Measurements from ENCODE around the gene GHDC. TPM values are rescaled to one million over a fixed set of nuclear protein-coding genes. Genes with fewer than 3 reads are reported as not detected.

GHDC gene
- total RNA-seq, 1 donor from 2014 or later: 69.0 TPM

- DNase-seq (ENCODE audit: low read depth): peak; percentile 65
Measured at GRCh38 chr17:42182927-42183734, 11.2 kb downstream of the GHDC start.

GRCh38 chr17:42181851-42182207 lies 12.5 kb downstream of the GHDC start:
- no peak for DNase-seq (ENCODE audit: low read depth)

- peak; percentile 47 for DNase-seq (ENCODE audit: low read depth)
Measured at GRCh38 chr17:42180922-42181850, 13.1 kb downstream of the GHDC start, which contains the start of gene KCNH4. Gene KCNH4, minus strand, starts transcription at chr17:42181142. Its CDS starts 197 bp downstream, at chr17:42180945.

GRCh38 chr17:42180411-42180921 lies 13.8 kb downstream of the GHDC start:
- no peak for DNase-seq (ENCODE audit: low read depth)

- DNase-seq (ENCODE audit: low read depth): no peak
Measured at GRCh38 chr17:42179911-42180410, 14.3 kb downstream of the GHDC start.

GRCh38 chr17:42179335-42179734 lies 15.0 kb downstream of the GHDC start:
- DNase-seq (ENCODE audit: low read depth): no peak

- DNase-seq (ENCODE audit: low read depth): no peak
Measured at GRCh38 chr17:42178817-42179216, 15.5 kb downstream of the GHDC start.

GRCh38 chr17:42177684-42178083 lies 16.6 kb downstream of the GHDC start:
- no peak for DNase-seq (ENCODE audit: low read depth)

- no peak for DNase-seq (ENCODE audit: low read depth)
Measured at GRCh38 chr17:42174126-42174783, 20.0 kb downstream of the GHDC start.

GRCh38 chr17:42171831-42172230 lies 22.5 kb downstream of the GHDC start:
- no peak for DNase-seq (ENCODE audit: low read depth)

- no peak for DNase-seq (ENCODE audit: low read depth)
Measured at GRCh38 chr17:42169351-42169750, 24.9 kb downstream of the GHDC start.

GRCh38 chr17:42167807-42168206 lies 26.5 kb downstream of the GHDC start:
- DNase-seq (ENCODE audit: low read depth): no peak

GRCh38 chr17:42166196-42166763 lies 28.0 kb downstream of the GHDC start:
- no peak for DNase-seq (ENCODE audit: low read depth)

GRCh38 chr17:42165751-42166150 lies 28.5 kb downstream of the GHDC start:
- DNase-seq (ENCODE audit: low read depth): no peak

- no peak for DNase-seq (ENCODE audit: low read depth)
Measured at GRCh38 chr17:42163696-42164407, 30.4 kb downstream of the GHDC start.

GRCh38 chr17:42163113-42163512 lies 31.2 kb downstream of the GHDC start:
- DNase-seq (ENCODE audit: low read depth): no peak

- DNase-seq (ENCODE audit: low read depth): no peak
Measured at GRCh38 chr17:42160531-42160910, 33.8 kb downstream of the GHDC start.

- DNase-seq (ENCODE audit: low read depth): no peak
Measured at GRCh38 chr17:42159796-42160530, 34.3 kb downstream of the GHDC start.

- no peak for DNase-seq (ENCODE audit: low read depth)
Measured at GRCh38 chr17:42155614-42156045, 38.7 kb downstream of the GHDC start.
